ENCODE data around the gene CDC6. TPM values are rescaled to one million over a fixed set of nuclear protein-coding genes. Genes with fewer than 3 reads are reported as not detected.

Gene CDC6
- total RNA-seq, 4 donors from 2014 or later: 0.16 to 2.2 (median 0.30) TPM

DNA sequence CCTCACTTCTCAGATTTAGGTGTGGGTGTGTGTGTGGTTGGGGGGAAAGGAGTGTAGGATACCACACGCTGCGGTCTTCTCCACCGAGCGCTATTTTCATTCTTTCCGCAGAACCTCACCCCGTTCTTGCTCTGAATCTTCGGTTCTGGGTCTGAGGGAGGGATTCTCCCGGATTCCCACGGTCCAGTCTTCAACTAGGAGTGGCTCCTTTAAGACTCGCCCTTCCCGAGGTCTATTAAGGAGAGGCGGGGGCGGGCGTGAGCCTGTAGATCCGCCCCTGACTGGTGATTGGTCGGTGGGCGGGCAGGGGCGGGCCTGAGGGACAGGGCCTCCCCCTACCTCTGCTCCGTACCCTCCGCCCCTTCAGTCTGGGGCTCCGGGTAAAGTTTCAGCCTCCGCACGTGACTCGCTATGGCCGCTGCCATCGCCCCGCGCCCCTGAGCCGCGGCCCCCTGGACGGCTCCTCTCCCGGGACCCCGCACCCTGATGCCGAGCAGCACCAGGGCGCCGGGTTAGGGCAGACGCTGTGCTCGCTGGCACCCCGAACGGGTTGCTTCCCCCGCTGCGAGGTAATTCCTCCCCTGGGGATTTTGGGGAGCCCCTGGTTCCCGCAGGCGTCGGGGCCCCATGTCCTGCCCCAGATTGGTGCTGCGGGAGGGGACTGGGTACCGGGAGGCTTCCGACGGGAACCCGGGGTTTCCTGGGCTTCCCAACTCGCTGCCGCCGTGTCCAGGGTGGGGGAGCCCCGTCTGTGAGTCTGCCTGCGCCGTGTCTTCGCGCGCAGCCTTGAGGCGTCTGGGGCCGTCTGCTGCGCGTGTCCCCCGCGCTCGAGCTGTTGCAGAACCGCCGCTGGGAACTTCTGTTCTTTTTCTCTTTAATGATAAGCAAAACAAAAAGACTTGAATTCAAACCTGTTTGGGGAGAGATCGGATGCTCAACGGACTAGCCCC is 30.5 kb downstream of the CDC6 start:
- TF ChIP-seq, protein P1, sequence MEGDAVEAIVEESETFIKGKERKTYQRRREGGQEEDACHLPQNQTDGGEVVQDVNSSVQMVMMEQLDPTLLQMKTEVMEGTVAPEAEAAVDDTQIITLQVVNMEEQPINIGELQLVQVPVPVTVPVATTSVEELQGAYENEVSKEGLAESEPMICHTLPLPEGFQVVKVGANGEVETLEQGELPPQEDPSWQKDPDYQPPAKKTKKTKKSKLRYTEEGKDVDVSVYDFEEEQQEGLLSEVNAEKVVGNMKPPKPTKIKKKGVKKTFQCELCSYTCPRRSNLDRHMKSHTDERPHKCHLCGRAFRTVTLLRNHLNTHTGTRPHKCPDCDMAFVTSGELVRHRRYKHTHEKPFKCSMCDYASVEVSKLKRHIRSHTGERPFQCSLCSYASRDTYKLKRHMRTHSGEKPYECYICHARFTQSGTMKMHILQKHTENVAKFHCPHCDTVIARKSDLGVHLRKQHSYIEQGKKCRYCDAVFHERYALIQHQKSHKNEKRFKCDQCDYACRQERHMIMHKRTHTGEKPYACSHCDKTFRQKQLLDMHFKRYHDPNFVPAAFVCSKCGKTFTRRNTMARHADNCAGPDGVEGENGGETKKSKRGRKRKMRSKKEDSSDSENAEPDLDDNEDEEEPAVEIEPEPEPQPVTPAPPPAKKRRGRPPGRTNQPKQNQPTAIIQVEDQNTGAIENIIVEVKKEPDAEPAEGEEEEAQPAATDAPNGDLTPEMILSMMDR (IDR thresholded peaks at IDR 0.05; ENCODE audit: low read depth): no peak

DNA sequence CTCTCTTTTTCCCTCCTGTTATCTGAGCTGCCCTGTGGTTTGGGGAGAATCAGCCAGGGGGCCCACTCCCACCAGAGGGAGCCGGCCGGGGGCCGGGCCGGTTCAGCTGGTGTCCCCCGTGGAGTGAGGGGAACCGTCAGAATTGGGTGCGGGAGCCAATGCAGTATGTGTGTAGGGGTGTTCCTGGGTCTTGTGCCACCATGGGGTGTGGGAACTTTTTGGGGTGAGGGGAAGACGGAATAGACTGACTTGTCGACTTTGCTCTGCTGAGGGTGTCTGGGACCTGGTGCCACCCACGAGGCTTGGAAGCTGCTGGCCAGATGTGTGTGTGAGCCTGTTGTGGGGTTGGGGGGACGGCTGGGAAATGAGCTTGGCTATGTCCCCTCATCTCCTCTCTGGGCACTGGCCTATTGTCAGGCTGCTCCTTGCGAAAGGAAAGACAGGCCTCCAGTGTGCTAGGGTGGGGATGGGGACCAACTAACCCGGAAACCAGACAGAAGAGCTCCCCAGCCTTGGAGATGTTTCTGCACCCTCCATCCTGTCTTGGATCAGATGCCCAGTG is 31.2 kb downstream of the CDC6 start:
- TF ChIP-seq, protein P1 (IDR thresholded peaks at IDR 0.05; ENCODE audit: low read depth): no peak

- TF ChIP-seq, protein P1 (IDR thresholded peaks at IDR 0.05; ENCODE audit: low read depth): no peak
Measured at GRCh38 chr17:40319651-40320540, 32.2 kb downstream of the CDC6 start.

DNA sequence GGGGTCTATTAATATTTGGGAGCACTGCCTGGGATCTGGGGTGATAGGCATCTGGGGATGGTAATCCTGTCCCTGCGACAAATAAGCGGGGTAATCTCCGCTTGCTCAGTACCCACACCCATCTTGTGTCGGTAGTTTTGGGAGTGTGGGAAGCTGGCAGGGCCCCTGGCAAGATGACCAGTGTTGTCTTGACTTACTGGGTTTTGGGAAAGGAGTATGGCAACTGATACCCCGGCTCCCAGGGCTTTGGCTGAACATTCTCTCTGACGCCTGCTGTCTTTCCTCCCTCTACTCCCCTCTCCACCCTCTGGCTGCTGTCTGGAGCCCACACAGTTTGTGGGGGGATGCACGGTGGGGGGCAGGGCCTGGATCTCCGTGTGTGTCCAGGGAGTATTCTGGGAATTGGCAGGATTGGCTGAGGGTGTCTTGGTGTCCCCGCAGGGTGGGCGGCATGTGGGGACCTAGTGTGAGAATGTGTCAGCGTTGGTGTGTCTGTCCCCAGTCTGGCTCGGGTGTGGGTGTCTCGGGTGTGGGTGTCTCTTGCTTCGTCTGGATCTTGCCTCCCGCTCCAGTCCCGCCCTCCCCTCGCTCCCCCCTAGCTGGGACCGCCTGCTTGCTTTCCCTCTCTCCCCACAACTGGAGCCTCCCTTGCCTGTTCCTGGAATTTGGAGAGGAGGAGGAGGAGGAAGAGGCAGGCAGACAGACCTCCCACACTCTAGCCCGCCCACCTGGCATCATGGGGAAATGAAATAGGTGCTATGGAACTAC is 33.3 kb downstream of the CDC6 start:
- TF ChIP-seq, protein P1 (IDR thresholded peaks at IDR 0.05; ENCODE audit: low read depth): no peak

DNA sequence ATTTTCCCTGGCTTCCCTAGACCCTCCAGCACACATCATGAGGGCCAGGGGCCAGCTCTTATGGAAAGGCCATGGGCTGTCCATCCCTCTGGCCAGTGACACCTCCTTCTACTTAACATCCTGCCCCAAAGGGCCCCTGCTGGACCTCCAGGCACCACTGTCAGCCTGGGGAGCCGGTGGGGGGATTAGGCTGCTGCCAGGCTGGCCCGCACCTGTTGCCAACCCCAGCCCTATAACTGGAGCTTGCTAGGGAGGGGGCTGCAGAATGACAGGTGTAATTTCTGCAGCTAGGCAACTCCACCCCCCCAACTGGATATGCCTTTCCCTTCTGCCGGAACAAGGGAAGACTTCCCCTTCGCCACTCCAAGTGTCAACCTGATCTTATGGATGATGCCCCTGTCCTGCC is 33.8 kb downstream of the CDC6 start:
- TF ChIP-seq, protein P1 (IDR thresholded peaks at IDR 0.05; ENCODE audit: low read depth): no peak

GRCh38 chr17:40321961-40322357 is 34.3 kb downstream of the CDC6 start:
- TF ChIP-seq, protein P1 (IDR thresholded peaks at IDR 0.05; ENCODE audit: low read depth): no peak
